Activated CD8-positive, alpha-beta memory T cell treated with anti-CD3 and anti-CD28 coated beads for 4 hours (primary cell): ENCODE results near the gene ARGLU1.

Experiments
- DNase-seq, 2 donors: peaks; one replicate each; pipeline ENCODE4 v3.0.0-alpha.2; 2020; ENCODE audit warnings: low read depth in 2 of 2

The ARGLU1 gene

DNA sequence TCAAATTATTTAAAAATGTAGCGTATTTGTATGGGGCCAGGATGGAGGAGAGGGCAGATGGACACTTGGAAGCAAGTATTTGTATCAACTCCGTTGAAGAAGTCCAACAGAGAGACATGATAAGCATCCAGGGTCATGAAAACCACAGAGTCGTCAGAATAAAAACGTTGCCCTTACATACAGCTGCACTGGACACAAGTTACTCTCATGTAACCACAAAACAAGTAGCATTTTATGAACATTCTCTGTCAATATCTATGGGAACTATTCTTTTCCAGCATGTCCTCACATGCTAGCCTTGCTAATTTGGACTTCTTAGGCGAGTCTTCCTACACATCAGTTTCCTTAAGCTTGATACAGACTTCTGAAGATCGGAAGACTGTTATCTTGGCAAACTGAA, 67.5 kb downstream of the ARGLU1 start:
- no peak for DNase-seq

DNA sequence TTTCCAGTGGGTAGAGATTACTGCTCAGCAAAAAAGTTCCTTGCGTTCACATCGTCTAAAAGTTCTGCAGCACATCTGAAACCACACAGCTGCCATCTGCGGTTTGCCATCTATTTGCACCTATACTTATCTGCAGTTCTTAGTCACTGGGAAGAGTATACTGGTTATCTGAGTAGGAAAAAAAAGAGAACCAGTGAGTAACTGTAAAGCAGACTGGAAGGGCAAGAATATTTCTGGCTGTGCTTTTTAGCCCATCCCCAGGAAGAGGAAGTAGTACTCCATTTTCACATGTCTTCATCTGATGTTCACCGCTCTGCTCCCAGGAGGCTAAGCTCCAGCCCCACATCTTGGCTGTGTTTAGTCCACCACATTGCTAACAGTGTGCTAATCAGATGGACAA, 68.0 kb downstream of the ARGLU1 start:
- no peak for DNase-seq

DNA sequence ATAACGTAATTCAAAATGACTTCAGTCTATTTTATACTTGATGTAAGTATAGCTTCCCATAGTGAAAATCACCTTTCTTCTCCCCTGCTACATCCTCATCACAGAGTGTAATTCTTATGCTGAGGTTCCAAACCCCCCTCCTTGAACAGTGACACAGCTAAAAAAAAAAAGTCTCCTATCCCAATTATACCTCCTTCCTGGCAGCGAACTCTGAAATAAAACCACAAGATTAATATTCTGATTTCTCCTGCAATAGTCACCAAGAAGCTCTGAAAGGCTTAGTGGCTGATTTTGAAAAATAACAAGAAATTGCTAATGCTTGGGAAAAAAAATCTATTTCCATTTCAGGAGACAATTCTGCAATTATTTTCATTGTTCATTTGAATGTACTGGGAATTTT, 68.8 kb downstream of the ARGLU1 start:
- DNase-seq = no peak

DNA sequence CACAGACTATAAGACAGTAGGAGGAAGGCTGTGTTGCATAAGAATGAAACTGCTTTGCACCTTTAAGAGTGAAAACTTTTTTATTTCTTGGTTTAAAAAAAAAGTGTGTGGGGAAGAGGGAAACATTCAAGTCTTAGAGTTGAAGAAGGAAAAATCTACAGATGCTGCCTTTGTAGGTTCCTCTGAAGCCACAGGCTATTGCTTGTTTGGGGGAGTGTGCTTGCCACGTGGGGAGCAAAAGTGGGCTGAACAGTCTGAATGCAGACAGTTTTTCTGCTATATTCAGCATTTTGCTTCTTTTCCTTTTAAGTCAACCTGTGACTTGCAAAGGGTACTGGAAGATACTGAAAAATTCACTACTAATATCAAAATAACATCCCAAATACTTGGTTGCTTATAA, 69.4 kb downstream of the ARGLU1 start:
- no peak for DNase-seq

DNA sequence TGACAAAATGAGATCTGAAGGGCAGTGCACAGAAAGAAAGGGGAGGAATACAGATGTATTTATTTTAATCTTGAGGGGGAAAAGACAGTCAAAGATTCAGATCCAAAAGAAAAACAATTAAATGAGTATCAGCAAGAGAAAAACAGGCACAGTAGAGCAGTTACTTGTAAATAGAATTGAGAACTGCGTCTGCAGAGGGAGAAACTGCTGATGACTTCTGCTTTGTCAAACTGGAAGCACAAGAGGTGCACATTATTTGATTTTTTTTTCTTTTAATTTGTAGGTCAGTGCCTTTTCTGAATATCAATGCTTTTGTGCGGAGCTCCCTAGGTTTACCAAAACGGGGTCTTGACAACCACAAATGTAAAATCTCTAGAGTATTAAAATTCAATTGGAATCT, 69.8 kb downstream of the ARGLU1 start:
- no peak for DNase-seq

DNA sequence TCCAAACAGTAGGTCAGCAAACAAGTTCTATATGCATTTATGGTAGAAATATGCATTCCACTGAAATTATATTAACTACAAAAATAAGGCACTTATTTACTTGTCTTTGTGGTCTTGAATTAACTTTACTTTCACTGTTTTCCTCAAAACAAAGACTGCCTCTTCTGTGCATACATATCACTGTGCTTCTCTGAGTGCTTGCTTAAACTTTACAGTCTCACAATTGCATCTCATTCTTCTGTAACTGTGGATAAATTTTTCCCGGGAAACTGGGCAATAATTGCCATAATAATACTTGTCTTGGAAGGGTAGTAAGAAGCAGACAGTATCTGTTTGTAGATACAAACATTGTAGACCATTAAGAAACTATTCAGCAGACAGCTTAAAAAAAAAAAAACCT, 70.9 kb downstream of the ARGLU1 start:
- DNase-seq = no peak

DNA sequence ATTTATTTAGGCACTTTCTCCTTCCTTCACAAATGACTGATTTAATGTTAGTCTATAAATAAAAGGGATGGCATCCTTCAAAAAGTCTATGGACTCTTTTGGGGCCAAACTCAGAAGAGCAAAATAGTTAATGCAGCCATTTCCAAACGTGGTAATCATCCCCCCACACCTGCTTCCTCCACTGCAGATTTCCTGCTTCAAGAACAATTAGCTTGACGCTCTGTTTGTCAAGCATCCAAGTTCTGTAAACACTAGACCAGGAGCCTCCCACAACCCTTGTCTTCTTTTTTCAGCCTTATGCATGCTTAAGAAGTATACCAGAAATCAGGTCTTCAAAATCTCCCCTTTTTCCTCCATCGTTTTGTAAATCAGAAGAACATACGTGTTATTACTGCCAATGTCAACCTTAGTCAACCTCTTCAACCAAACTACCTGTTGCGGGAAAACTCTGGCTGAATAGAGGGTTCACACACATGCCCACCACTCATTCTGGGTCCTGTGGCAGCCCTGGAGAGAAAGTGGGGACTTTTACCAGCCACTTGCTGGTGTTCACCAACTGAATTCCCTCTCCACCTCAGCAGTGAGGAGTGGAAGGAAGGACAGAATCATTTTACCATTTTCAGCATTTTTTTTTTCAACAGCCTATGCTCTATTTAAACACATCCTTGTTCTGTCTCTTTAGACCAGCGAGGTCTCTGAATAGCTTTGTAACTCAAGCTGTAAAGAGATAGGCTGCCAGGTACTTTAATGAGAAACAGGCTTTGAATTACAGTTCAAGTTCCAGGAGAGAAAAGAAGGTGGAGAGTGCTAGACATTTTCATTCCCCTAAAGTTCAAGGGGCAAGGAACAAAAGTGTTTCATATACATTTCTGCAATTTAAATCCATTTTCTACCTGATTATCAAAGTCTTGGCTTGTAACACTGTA, 71.6 kb downstream of the ARGLU1 start:
- no peak for DNase-seq

DNA sequence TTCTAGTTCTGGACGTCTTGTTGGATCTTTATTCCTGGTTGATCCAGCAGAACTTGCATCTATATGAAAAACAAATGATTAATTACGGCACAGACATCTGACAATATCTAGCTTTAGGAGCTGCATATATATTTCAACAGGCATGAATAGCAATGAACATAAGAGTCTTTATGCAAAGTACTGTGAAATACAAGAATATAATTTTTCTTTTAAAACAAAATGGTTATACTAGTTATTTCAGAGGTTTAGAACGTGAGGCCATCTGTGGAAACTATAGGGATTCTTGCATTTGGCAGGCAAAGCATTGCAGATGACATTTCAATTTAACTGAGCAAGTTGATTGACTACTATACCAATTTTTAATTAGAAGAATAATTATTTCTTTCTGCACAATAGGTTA, 73.0 kb downstream of the ARGLU1 start:
- DNase-seq = no peak

DNA sequence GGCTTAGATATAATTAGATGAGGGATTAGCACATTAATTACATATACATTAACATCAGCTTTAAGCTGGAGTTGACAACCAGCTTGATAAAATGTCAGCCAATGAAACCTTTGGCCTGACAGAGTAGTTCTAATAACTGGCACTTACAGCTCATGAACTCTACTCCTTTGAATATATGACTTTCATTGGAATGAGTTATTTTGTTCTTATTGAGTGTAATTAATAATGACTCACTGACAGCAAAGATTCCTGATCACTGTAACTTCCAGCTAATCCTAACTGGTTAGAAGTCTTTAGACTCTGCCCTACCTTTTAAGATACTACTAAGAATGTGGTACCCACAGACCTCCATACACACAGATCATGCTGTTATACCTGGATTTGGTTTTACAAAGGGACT, 73.4 kb downstream of the ARGLU1 start:
- no peak for DNase-seq

DNA sequence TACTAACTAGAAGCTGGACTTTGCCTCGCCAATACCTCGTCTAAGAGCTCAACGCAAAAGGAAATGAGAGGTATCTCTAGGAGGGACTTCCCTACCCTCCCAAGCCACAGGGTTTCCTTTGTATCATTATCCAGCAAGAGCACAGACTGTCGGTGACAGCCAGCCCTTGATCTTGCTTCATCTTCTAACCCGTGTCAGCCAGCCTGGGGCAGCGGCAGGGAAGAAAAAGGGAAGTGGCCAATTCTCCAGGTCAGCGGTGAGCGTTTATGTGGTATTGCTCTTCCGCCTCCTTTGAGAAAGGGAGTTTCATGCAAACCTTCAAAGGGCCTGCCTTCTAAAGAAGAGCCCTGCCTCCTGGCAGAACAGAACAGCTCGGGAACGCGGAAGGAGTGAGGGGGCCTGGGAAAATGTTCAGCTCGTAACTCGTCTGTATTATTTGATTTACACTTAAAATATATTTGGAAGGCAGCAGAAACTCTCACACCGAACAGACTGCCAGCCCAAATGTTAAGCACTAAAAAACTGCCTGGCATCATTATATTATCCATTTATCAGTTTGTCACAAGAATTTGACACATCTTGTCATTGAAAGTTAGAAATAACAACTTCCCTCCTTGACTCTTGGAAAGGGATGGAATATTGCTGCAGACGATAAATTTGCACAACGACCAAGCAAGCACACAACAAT, 74.3 kb downstream of the ARGLU1 start:
- no peak for DNase-seq

DNA sequence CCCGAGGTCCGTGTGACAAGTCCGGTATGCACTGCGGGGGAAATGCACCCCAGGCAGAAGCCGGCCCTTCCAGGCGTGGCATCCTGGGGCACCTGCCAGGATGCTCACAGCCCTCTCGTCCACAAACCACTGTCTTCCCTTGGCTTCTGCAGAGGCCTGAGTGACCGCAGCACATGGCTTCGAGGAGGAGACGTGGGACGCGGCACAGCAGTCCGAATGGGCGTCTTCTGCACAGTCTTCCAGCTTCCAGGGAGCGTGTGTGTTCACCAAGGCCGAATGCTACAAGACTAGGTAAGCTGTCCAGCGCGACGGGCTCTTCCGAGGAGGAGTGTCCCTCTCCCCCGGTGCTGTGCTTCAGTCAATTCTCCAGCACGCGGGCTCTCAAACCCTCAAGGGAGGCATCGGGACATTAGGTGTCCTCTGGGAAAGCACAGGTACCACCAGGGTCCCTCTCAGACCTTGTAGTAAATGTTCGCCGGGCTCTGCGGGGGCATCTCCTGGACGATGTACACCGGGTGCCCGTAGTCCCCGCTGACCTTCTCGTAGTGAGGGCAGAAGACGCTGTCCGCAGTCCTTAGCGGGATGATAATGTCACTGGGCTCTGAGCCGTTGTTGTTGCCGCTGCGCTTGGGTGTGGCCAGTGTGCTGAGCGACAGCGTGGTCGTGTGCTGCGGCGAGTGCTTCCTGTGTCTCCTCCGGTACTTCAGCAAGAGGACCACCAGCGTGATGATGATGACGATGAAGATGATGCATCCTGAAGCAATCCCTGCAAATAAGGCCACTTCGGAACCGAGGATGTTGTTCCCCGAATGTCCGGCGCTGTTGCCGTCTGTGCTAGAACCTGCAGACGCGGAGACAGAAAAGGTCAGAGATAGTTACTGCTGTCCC, 75.1 kb downstream of the ARGLU1 start:
- DNase-seq = no peak

DNA sequence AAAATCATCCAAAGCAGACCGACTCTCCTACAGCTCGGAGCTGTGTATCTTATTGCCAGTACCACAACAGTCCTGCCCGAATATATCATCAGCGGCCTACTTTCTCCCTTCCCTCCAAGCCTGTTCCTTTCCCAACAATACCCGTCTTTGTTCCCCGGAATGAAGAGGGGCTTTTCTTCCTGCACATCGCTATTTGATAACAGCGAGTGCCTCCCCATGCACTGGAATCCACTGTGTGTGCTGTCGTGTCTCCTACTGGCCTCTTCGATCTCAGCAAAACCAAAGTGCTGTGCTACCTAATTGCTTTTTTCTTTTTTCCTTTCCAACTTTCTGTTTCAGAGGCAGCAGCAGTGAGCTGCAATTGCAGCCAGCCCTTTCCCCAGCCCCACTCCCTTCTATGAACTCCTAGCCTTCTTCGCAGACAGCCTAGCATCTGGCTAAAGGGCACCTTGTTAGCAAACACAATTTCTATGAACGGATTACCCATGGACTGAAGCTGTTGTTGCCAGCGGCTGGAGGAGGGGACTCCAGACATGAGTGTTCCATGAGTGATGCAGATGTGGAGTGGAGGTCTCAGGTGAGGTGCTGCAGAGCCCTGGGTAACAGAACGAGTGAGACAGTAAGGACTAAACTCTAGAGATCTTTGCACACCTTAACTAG, 75.9 kb downstream of the ARGLU1 start:
- no peak for DNase-seq
